Measurements from ENCODE around the gene TMEM117.

TMEM117 gene

GRCh38 chr12:43921666-43922337 is 85.9 kb downstream of the TMEM117 start:
- POLR2A ChIA-PET, result no interaction called here

GRCh38 chr12:43930032-43930431 is 94.2 kb downstream of the TMEM117 start:
- CTCF ChIA-PET, result no interaction called here
- POLR2A ChIA-PET, result no interaction called here

More at GRCh38 chr12:43921666-43922337, 85.9 kb downstream of the TMEM117 start:
- no peak overlapping the region for H3K4me3 ChIP-seq (ENCODE audit: low read depth, low read length)
- H3K9me3 ChIP-seq (ENCODE audit: control insufficient read depth, insufficient read depth, low read depth, low read length), result no peaks in the 10 kb centered on the region
- H3K4me1 ChIP-seq (ENCODE audit: control insufficient read depth, insufficient read depth, low read length), result no peaks in the 10 kb centered on the region
- H3K27ac ChIP-seq (ENCODE audit: extremely low read depth, low read depth, low read length), result no peak overlapping the region
- no peaks in the 10 kb centered on the region for H3K36me3 ChIP-seq (ENCODE audit: control insufficient read depth in 2 of 2, insufficient read depth in 1 of 2, low read length in 2 of 2)
- CTCF ChIA-PET, result interaction anchor here (0.6 to 1.2 kb wide), 2 partner anchors 144 to 280 kb away, joined by 3 read pairs; no protein-coding TSS in a partner anchor
- no peak for TF ChIP-seq ZNF521 (tag by site-specific recombination; IDR thresholded peaks at IDR 0.05)
- TF ChIP-seq ZNF211 (tag by site-specific recombination; IDR thresholded peaks at IDR 0.05; ENCODE audit: low read depth), result no peak
- no peak for TF ChIP-seq ZBTB1 (tag by site-specific recombination; IDR thresholded peaks at IDR 0.05)
- TF ChIP-seq ZNF366 (tag by site-specific recombination; conservative IDR thresholded peaks at IDR 0.05), result no peak
- TF ChIP-seq ZNF354C (tag by site-specific recombination; IDR thresholded peaks at IDR 0.05; ENCODE audit: borderline replicate concordance, low read depth), result no peak
- no peak for TF ChIP-seq ZNF394 (tag by site-specific recombination; IDR thresholded peaks at IDR 0.05; ENCODE audit: borderline replicate concordance)
- TF ChIP-seq FEZF1 (tag by site-specific recombination; IDR thresholded peaks at IDR 0.05), result no peak
- TF ChIP-seq RBAK (tag by site-specific recombination; IDR thresholded peaks at IDR 0.05), result no peak
- TF ChIP-seq ZNF155 (tag by site-specific recombination; IDR thresholded peaks at IDR 0.05), result no peak
- no peak for TF ChIP-seq ZNF677 (tag by site-specific recombination; IDR thresholded peaks at IDR 0.05)
- no peak for TF ChIP-seq ZNF624 (tag by site-specific recombination; IDR thresholded peaks at IDR 0.05)

More at GRCh38 chr12:43930032-43930431, 94.2 kb downstream of the TMEM117 start:
- Histone ChIP-seq H3K27ac (ENCODE audit: extremely low read depth, low read depth, low read length) (no peak overlapping the region), H3K36me3 (ENCODE audit: control insufficient read depth in 2 of 2, insufficient read depth in 1 of 2, low read length in 2 of 2) (no peaks in the 10 kb centered on the region), H3K9me3 (ENCODE audit: control insufficient read depth, insufficient read depth, low read depth, low read length) (no peaks in the 10 kb centered on the region), H3K4me3 (ENCODE audit: low read depth, low read length) (no peak overlapping the region), H3K4me1 (ENCODE audit: control insufficient read depth, insufficient read depth, low read length) (no peaks in the 10 kb centered on the region)
- TF ChIP-seq ZNF26 (tag by site-specific recombination; IDR thresholded peaks at IDR 0.05), result no peak
- TF ChIP-seq ZNF362 (tag by site-specific recombination; IDR thresholded peaks at IDR 0.05), result no peak
- no peak for TF ChIP-seq HOXD13 (CRISPR knock-in tag; IDR thresholded peaks at IDR 0.05; ENCODE audit: borderline replicate concordance)
- TF ChIP-seq SALL2 (tag by site-specific recombination; IDR thresholded peaks at IDR 0.05; ENCODE audit: borderline replicate concordance), result no peak
- no peak for TF ChIP-seq ZBTB6 (tag by site-specific recombination; IDR thresholded peaks at IDR 0.05)
- TF ChIP-seq ZBTB1 (tag by site-specific recombination; IDR thresholded peaks at IDR 0.05), result no peak
- TF ChIP-seq ZNF701 (tag by site-specific recombination; IDR thresholded peaks at IDR 0.05), result no peak
- no peak for TF ChIP-seq ZNF221 (tag by site-specific recombination; IDR thresholded peaks at IDR 0.05; ENCODE audit: borderline replicate concordance)
- TF ChIP-seq ZNF677 (tag by site-specific recombination; IDR thresholded peaks at IDR 0.05), result no peak
- TF ChIP-seq AEBP2 (tag by site-specific recombination; IDR thresholded peaks at IDR 0.05; ENCODE audit: borderline replicate concordance), result no peak
- TF ChIP-seq EGR2 (tag by site-specific recombination; IDR thresholded peaks at IDR 0.05; ENCODE audit: low read depth), result no peak
- no peak for TF ChIP-seq ZNF19 (tag by site-specific recombination; IDR thresholded peaks at IDR 0.05; ENCODE audit: low read depth)
- no peak for TF ChIP-seq ZNF148 (tag by site-specific recombination; IDR thresholded peaks at IDR 0.05; ENCODE audit: borderline replicate concordance)
- no peak for TF ChIP-seq KLF8 (tag by site-specific recombination; IDR thresholded peaks at IDR 0.05)
- no peak for TF ChIP-seq PRDM1 (tag by site-specific recombination; IDR thresholded peaks at IDR 0.05)
